Measurements from ENCODE around the gene BNC2.

- TF ChIP-seq CTCF (IDR thresholded peaks at IDR 0.05), result no peak
- TF ChIP-seq POLR2A (IDR thresholded peaks at IDR 0.05), result no peak
Observed at GRCh38 chr9:16637911-16638310, 232.6 kb downstream of the BNC2 start.
